DOHH2 (cell line): ENCODE results near the gene CATSPERE.
"Not testable (repeated sequence)": the region's sequence is repeated elsewhere in the genome, so short reads cannot be mapped to it uniquely, and the experiment has no call there.

Source experiments
- H3F3A ChIP-seq: fragments of 200-600 bp; sonication (generic), shearing (Covaris generic); 2 replicates; pipeline ENCODE4 v1.6.0; 2016; ENCODE audit warnings: antibody characterized with exemption, mild to moderate bottlenecking; ENCODE audit not compliant: control insufficient read depth, insufficient read depth
- H3K27ac ChIP-seq: fragments of 200-600 bp; sonication (generic); 2 replicates; pipeline ENCODE4 v1.5.1; 2014; ENCODE audit warnings: low read depth, mild to moderate bottlenecking, low read length, moderate library complexity
- H3K27me3 ChIP-seq: fragments of 200-600 bp; sonication (generic); 2 replicates; pipeline ENCODE4 v1.6.1; 2014; ENCODE audit warnings: mild to moderate bottlenecking, low read length, mixed read lengths; ENCODE audit not compliant: control insufficient read depth
- H3K36me3 ChIP-seq: fragments of 200-600 bp; sonication (generic); 2 replicates; pipeline ENCODE4 v1.6.1; 2014; ENCODE audit warnings: mild to moderate bottlenecking, low read length, moderate library complexity, mixed read lengths; ENCODE audit not compliant: control insufficient read depth
- H3K4me1 ChIP-seq: fragments of 200-600 bp; sonication (generic); 2 replicates; pipeline ENCODE4 v1.6.1; 2014; ENCODE audit warnings: mild to moderate bottlenecking, low read length, mixed read lengths; ENCODE audit not compliant: control insufficient read depth
- H3K4me2 ChIP-seq: fragments of 200-600 bp; sonication (generic); 2 replicates; pipeline ENCODE4 v1.6.0; 2014; ENCODE audit warnings: mild to moderate bottlenecking, low read length, moderate library complexity
- H3K4me3 ChIP-seq: fragments of 200-600 bp; sonication (generic); 2 replicates; pipeline ENCODE4 v1.5.1; 2014; ENCODE audit warnings: mild to moderate bottlenecking, low read length, mixed read lengths
- H3K79me2 ChIP-seq: fragments of 200-600 bp; sonication (generic); 2 replicates; pipeline ENCODE4 v1.6.1; 2014; ENCODE audit warnings: mild to moderate bottlenecking, low read length, mixed read lengths; ENCODE audit not compliant: control insufficient read depth
- H3K9me2 ChIP-seq: fragments of 200-600 bp; sonication (generic); replicated peaks from 2 replicates; pipeline ENCODE4 v1.6.1; 2014; ENCODE audit warnings: mild to moderate bottlenecking, low read length, mixed read lengths; ENCODE audit not compliant: control insufficient read depth
- H3K9me3 ChIP-seq: fragments of 200-600 bp; sonication (generic); 2 replicates; pipeline ENCODE4 v1.6.1; 2014; ENCODE audit warnings: antibody characterized with exemption, low read length, mixed read lengths; ENCODE audit not compliant: control insufficient read depth, insufficient read depth
- H4K20me1 ChIP-seq: fragments of 200-600 bp; sonication (generic); 2 replicates; pipeline ENCODE4 v1.6.0; 2014; ENCODE audit warnings: low read depth, mild to moderate bottlenecking, antibody characterized with exemption, low read length, moderate library complexity; ENCODE audit not compliant: control insufficient read depth, insufficient read depth
- CTCF ChIP-seq: fragments of 200-600 bp; sonication (generic); IDR thresholded peaks from one replicate; pipeline ENCODE4 v1.5.1; 2014; ENCODE audit warnings: antibody characterized with exemption, mild to moderate bottlenecking, low read depth, low read length; ENCODE audit not compliant: poor library complexity, severe bottlenecking
- EZH2phosphoT487 ChIP-seq: fragments of 200-600 bp; sonication (generic); IDR thresholded peaks from 2 replicates; pipeline ENCODE4 v1.6.1; 2017; ENCODE audit warnings: borderline replicate concordance, mild to moderate bottlenecking, antibody characterized with exemption, low read length, moderate library complexity, mixed read lengths

CATSPERE gene

GRCh38 chr1:244662599-244662998 is 201.5 kb downstream of the CATSPERE start:
- no peak for TF ChIP-seq EZH2phosphoT487
- no peak for TF ChIP-seq CTCF
- Histone ChIP-seq H3K27ac (peak overlapping the region; percentile 87), H3F3A (peaks cover 17% of the 10 kb centered on the region), H3K4me2 (peak overlapping the region; percentile 56), H3K4me1 (peaks cover 75% of the 10 kb centered on the region), H3K36me3 (peaks cover 43% of the 10 kb centered on the region), H3K9me2 (no peaks in the 10 kb centered on the region), H4K20me1 (no peaks in the 10 kb centered on the region; the same call in 1 of the 2 replicates), H3K27me3 (no peaks in the 10 kb centered on the region), H3K9me3 (no peaks in the 10 kb centered on the region), H3K79me2 (peaks cover 91% of the 10 kb centered on the region), H3K4me3 (peak overlapping the region; percentile 48)

- Histone ChIP-seq H3K9me3 (no peaks in the 10 kb centered on the region), H3K27me3 (no peaks in the 10 kb centered on the region), H3F3A (peaks cover 19% of the 10 kb centered on the region), H3K4me1 (peaks cover 57% of the 10 kb centered on the region), H3K79me2 (peaks cover 91% of the 10 kb centered on the region), H4K20me1 (no peaks in the 10 kb centered on the region), H3K27ac (peak overlapping the region; percentile 87), H3K9me2 (no peaks in the 10 kb centered on the region), H3K36me3 (peaks cover 26% of the 10 kb centered on the region), H3K4me2 (peak overlapping the region; percentile 65), H3K4me3 (peak overlapping the region; percentile 45)
- TF ChIP-seq CTCF (no peak), EZH2phosphoT487 (no peak)
Observed at GRCh38 chr1:244664353-244664752, 203.3 kb downstream of the CATSPERE start.

- Histone ChIP-seq H3F3A (peaks cover 19% of the 10 kb centered on the region), H3K27ac (peak overlapping the region; percentile 87), H3K36me3 (peaks cover 16% of the 10 kb centered on the region), H3K9me3 (no peaks in the 10 kb centered on the region), H3K4me3 (peak overlapping the region; percentile 45), H3K27me3 (no peaks in the 10 kb centered on the region), H4K20me1 (no peaks in the 10 kb centered on the region), H3K79me2 (peaks cover 88% of the 10 kb centered on the region), H3K4me1 (peaks cover 51% of the 10 kb centered on the region), H3K4me2 (peak overlapping the region; percentile 65), H3K9me2 (no peaks in the 10 kb centered on the region)
- TF ChIP-seq EZH2phosphoT487 (no peak), CTCF (no peak)
Observed at GRCh38 chr1:244665771-244666217, 204.7 kb downstream of the CATSPERE start.

- H3K9me3 ChIP-seq, H4K20me1 ChIP-seq, H3K9me2 ChIP-seq, H3K27me3 ChIP-seq, H3K4me2 ChIP-seq, H3K27ac ChIP-seq, H3K4me3 ChIP-seq: not testable (repeated sequence)
- peaks cover 19% of the 10 kb centered on the region for H3F3A ChIP-seq
- H3K79me2 ChIP-seq, result peaks cover 94% of the 10 kb centered on the region
- peaks cover 16% of the 10 kb centered on the region for H3K36me3 ChIP-seq
- H3K4me1 ChIP-seq, result peaks cover 51% of the 10 kb centered on the region
Observed at GRCh38 chr1:244666672-244667418, 205.8 kb downstream of the CATSPERE start.
